Lower leg skin (tissue), 3 donors: ENCODE measurements around the gene HPN.

Experiments used
- CTCF ChIP-seq, 3 donors: fragments of 450-650 bp; IDR thresholded peaks; one replicate each; pipeline ENCODE4 v1.5.1; 2016; ENCODE audit warnings: antibody characterized with exemption in 3 of 3, mild to moderate bottlenecking in 3 of 3, moderate library complexity in 2 of 3
- POLR2A ChIP-seq, 2 donors: fragments of 450-650 bp; IDR thresholded peaks; one replicate each; pipeline ENCODE4 v1.6.1; 2016 to 2017; ENCODE audit warnings: antibody characterized with exemption in 2 of 2, mild to moderate bottlenecking in 1 of 2, moderate library complexity in 1 of 2

GRCh38 chr19:35038623-35039512 lies 2.7 kb upstream of the HPN start:
- no peak for TF ChIP-seq CTCF (IDR thresholded peaks at IDR 0.05)
- no peak for TF ChIP-seq POLR2A (IDR thresholded peaks at IDR 0.05)
